Hepatocyte (in vitro differentiated cells): Measurements from ENCODE around the gene GRM8. TPM values are rescaled to one million over a fixed set of nuclear protein-coding genes. Genes with fewer than 3 reads are reported as not detected.

ENCODE experiments used
- DNase-seq: peaks from one replicate; pipeline ENCODE4 v3.0.0-alpha.2; 2016; ENCODE audit warnings: low spot score
- H2AFZ ChIP-seq: fragments of 200-600 bp; sonication (generic); 2 replicates; pipeline ENCODE4 v1.6.0; 2016; ENCODE audit warnings: antibody characterized with exemption, mild to moderate bottlenecking
- H3K27ac ChIP-seq: fragments of 200-600 bp; sonication (generic); 2 replicates; pipeline ENCODE4 v1.5.1; 2016; ENCODE audit warnings: mild to moderate bottlenecking
- H3K27me3 ChIP-seq: fragments of 200-600 bp; sonication (generic); 2 replicates; pipeline ENCODE4 v1.6.1; 2016
- H3K36me3 ChIP-seq: fragments of 200-600 bp; sonication (generic); replicated peaks from 2 replicates; pipeline ENCODE4 v1.5.1; 2016; ENCODE audit warnings: low read depth; ENCODE audit not compliant: insufficient read depth
- H3K4me1 ChIP-seq: fragments of 200-600 bp; sonication (generic); 2 replicates; pipeline ENCODE4 v1.5.1; 2016; ENCODE audit warnings: mild to moderate bottlenecking, moderate library complexity; ENCODE audit not compliant: insufficient read depth
- H3K4me2 ChIP-seq: fragments of 200-600 bp; sonication (generic); 2 replicates; pipeline ENCODE4 v1.6.0; 2016
- H3K4me3 ChIP-seq: fragments of 200-600 bp; sonication (generic); 2 replicates; pipeline ENCODE4 v1.5.1; 2016; ENCODE audit warnings: mild to moderate bottlenecking
- H3K79me2 ChIP-seq: fragments of 200-600 bp; sonication (generic); 2 replicates; pipeline ENCODE4 v1.6.0; 2017; ENCODE audit warnings: mild to moderate bottlenecking
- H3K9me2 ChIP-seq: fragments of 200-600 bp; sonication (generic); replicated peaks from 2 replicates; pipeline ENCODE4 v1.6.0; 2017; ENCODE audit warnings: mild to moderate bottlenecking; ENCODE audit not compliant: insufficient read depth
- H3K9me3 ChIP-seq: fragments of 200-600 bp; sonication (generic); 2 replicates; pipeline ENCODE4 v1.5.1; 2016; ENCODE audit warnings: low read depth, mild to moderate bottlenecking
- H4K20me1 ChIP-seq: fragments of 200-600 bp; sonication (generic); 2 replicates; pipeline ENCODE4 v1.6.0; 2016; ENCODE audit warnings: mild to moderate bottlenecking; ENCODE audit not compliant: insufficient read depth, poor library complexity, severe bottlenecking
- CTCF ChIP-seq: fragments of 200-600 bp; sonication (generic); IDR thresholded peaks from 2 replicates; pipeline ENCODE4 v1.5.1; 2016; ENCODE audit warnings: antibody characterized with exemption, mild to moderate bottlenecking; ENCODE audit not compliant: poor library complexity
- EZH2 ChIP-seq: fragments of 200-600 bp; sonication (generic); IDR thresholded peaks from 2 replicates; pipeline ENCODE4 v1.6.1; 2016; ENCODE audit warnings: antibody characterized with exemption, mild to moderate bottlenecking, borderline replicate concordance
- EZH2phosphoT487 ChIP-seq: fragments of 200-600 bp; sonication (generic); IDR thresholded peaks from one replicate; pipeline ENCODE4 v1.6.1; 2018; ENCODE audit warnings: antibody characterized with exemption, mild to moderate bottlenecking, low read depth, moderate library complexity; ENCODE audit not compliant: unreplicated experiment, severe bottlenecking
- WGBS: methylation state at CpG from one replicate; pipeline ENCODE4 v1.1.6; 2016; ENCODE audit warnings: low lambda C conversion rate; ENCODE audit errors: missing lambda C conversion rate; 5-methylcytosine and 5-hydroxymethylcytosine counted together
- polyA plus RNA-seq: library from polyadenylated mRNA; unstranded; fragments of >200 nt; fragmentation: Nextera tagmentation; extraction: Ambion mirVana; gene quantifications from 2 replicates; pipeline ENCODE4 v1.2.1, GENCODE V29; 2016
- total RNA-seq: library from RNA; depleted of rRNA; stranded (reverse); fragments of >200 nt; gene quantifications from 2 replicates; pipeline ENCODE4 v1.2.3, GENCODE V29; 2014

The GRM8 gene
- total and polyA plus RNA-seq, 2 experiments from 2014 or later: 0.62 to 4.5 TPM

GRCh38 chr7:127208351-127208750, 44.4 kb downstream of the GRM8 start:
- H3K4me3 ChIP-seq: no peak overlapping the region
- H3K9me3 ChIP-seq: no peaks in the 10 kb centered on the region
- H3K4me1 ChIP-seq: no peaks in the 10 kb centered on the region
- H3K9me2 ChIP-seq: no peaks in the 10 kb centered on the region
- H3K79me2 ChIP-seq: no peaks in the 10 kb centered on the region
- H4K20me1 ChIP-seq: no peaks in the 10 kb centered on the region
- no peak for DNase-seq
- H2AFZ ChIP-seq: no peak overlapping the region
- TF ChIP-seq EZH2phosphoT487 (no peak), CTCF (no peak), EZH2 (no peak)
- no peaks in the 10 kb centered on the region for H3K36me3 ChIP-seq
- no peak overlapping the region for H3K4me2 ChIP-seq
- no peak overlapping the region for H3K27ac ChIP-seq
- no peaks in the 10 kb centered on the region for H3K27me3 ChIP-seq
- WGBS: 88% methylated on average over 3 of the region's 3 CpGs

GRCh38 chr7:127207806-127208205, 44.9 kb downstream of the GRM8 start:
- TF ChIP-seq CTCF (no peak), EZH2 (no peak), EZH2phosphoT487 (no peak)
- Histone ChIP-seq H3K4me2 (no peak overlapping the region), H2AFZ (no peak overlapping the region), H3K4me3 (no peak overlapping the region), H3K27ac (no peak overlapping the region), H3K36me3 (no peaks in the 10 kb centered on the region), H4K20me1 (no peaks in the 10 kb centered on the region), H3K9me2 (no peaks in the 10 kb centered on the region), H3K9me3 (no peaks in the 10 kb centered on the region), H3K27me3 (no peaks in the 10 kb centered on the region), H3K4me1 (no peaks in the 10 kb centered on the region), H3K79me2 (no peaks in the 10 kb centered on the region)
- DNase-seq: no peak
- 66% methylated on average over 5 of the region's 5 CpGs for WGBS

- Histone ChIP-seq H2AFZ (no peak overlapping the region), H3K4me1 (no peaks in the 10 kb centered on the region), H3K9me3 (no peaks in the 10 kb centered on the region), H3K36me3 (no peaks in the 10 kb centered on the region), H3K9me2 (no peaks in the 10 kb centered on the region), H3K4me2 (no peak overlapping the region), H3K27me3 (no peaks in the 10 kb centered on the region), H3K79me2 (no peaks in the 10 kb centered on the region), H3K27ac (no peak overlapping the region), H3K4me3 (no peak overlapping the region), H4K20me1 (no peaks in the 10 kb centered on the region)
- 82% methylated on average over 4 of the region's 4 CpGs for WGBS
- no peak for DNase-seq
- no peak for TF ChIP-seq EZH2phosphoT487
- no peak for TF ChIP-seq CTCF
- no peak for TF ChIP-seq EZH2
Measured at GRCh38 chr7:127207230-127207629, 45.5 kb downstream of the GRM8 start.

GRCh38 chr7:127194571-127194970, 58.2 kb downstream of the GRM8 start:
- Histone ChIP-seq H4K20me1 (no peaks in the 10 kb centered on the region), H3K9me3 (no peaks in the 10 kb centered on the region), H3K27ac (no peak overlapping the region), H3K4me3 (no peak overlapping the region), H3K9me2 (no peaks in the 10 kb centered on the region), H3K27me3 (no peaks in the 10 kb centered on the region), H3K36me3 (no peaks in the 10 kb centered on the region), H3K79me2 (no peaks in the 10 kb centered on the region), H2AFZ (no peak overlapping the region), H3K4me2 (no peak overlapping the region), H3K4me1 (no peaks in the 10 kb centered on the region)
- WGBS: 78% methylated on average over 2 of the region's 2 CpGs
- TF ChIP-seq CTCF (no peak), EZH2phosphoT487 (no peak), EZH2 (no peak)
- DNase-seq: no peak
